Retina (tissue), 1 donor: ENCODE results near the gene FOXP4.

Experiments
- DNase-seq: peaks from one replicate; pipeline ENCODE4 v3.0.0-alpha.2; 2016

FOXP4 gene

GRCh38 chr6:41548841-41549642 lies 2.9 kb downstream of the FOXP4 start:
- no peak for DNase-seq

DNA sequence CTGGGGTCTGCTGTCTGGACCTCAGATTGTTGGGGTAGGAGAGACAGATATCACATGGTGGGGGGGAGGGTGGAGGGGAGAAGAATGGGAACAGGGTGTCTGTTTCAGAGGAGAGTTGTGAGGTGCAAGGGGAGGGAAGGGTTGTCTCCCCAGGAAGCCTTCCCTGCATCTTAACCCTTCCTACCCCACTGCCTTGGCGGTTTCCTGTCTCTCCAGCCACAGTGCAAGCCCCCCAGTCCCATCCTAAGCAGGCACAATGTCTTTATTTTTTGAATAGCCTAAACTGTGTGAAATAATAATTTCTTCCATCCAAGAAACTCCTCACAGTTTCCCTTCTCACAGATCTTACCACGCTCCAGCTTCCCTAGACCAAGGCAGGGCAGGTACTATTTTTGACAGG lies 3.5 kb downstream of the FOXP4 start:
- DNase-seq = no peak

GRCh38 chr6:41551086-41551700 lies 5.0 kb downstream of the FOXP4 start:
- no peak for DNase-seq

DNA sequence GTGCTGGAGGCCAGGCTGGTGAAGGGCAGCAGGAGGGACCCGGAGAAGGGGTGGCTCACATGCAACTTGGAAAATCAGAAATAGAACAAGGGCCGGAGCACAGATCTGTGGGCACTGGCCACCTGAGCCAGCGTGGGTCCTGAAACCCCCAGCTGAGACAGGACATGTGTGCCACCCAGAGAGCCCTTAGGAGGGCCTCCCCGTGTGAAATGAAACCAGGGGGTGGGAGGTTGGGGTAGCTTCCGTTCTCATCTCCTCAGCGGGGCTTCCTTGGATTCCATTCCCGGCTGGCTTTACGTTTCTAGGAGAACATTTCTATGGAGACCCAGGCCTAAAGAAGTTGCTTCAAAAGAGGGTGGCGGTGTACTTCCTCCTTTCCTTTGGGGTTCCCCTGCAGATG lies 5.7 kb downstream of the FOXP4 start:
- DNase-seq = no peak

DNA sequence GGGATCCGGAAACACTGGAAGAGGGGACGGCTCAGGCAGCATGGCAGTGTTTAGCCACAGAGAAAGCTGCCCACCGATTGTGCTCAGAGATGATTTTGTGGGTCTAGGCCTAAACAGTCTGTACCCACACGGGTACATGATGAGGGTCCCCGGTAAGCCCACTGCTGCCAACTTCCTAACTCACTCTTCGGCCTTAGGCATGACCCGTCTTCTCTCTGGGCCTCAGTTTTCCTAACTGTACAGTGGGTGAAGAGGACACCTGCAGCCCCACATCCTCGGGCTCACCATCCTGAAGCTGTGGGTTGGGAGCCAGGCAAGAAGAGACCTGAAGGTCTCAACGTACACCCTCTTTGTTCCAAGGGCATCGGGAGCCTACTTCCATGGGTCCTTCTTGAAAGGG lies 6.5 kb downstream of the FOXP4 start:
- no peak for DNase-seq

GRCh38 chr6:41553405-41553999 lies 7.3 kb downstream of the FOXP4 start:
- DNase-seq = no peak

DNA sequence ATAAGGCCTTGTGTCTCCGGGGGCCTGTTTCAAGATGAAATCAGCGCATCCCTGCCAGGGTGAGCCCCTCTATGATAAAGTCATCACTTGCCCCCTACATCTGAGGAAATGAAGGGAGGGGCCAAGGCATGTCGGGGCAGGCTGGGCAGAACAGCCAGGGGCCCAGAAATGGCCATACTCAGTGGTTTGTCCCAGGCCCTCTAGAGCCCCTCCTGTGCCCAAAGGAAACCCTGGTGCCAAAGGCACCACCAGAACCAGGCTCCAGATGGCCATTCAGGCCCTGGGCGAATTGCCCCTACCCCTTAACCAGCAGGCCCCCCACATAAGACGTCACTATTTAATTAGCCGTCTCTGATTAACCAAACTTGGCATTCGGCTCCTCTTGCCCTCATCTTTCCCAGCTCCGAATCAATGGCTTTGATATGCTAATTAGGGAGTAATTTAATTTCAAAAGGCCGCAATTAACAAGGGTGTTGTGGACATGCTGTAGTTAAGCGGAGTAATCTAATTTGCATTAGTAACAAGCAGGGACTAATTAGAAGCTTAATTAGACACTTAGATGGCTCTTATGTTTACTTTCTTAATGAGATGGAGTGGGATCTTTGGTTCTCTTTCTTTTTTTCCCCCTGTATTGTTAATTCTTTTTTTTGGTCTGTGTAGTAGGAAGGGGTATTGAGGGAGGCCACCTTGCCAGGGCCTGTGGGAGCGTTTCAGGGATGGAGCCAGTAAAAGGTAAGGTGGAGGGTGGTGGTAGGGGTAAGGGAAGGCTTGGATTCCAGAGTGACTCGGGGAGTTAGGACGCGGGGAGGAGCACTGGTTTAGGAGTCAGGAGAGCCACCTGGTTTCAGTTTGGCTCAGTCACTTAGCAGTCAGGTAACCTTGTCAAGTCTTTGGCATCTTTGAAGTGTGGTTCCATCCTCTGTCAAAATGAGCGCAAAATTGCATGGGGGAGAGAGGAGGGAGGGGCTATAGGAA lies 9.4 kb downstream of the FOXP4 start:
- DNase-seq = no peak

- DNase-seq = no peak
Measured at GRCh38 chr6:41557335-41557734, 11.2 kb downstream of the FOXP4 start.

GRCh38 chr6:41558033-41558807 lies 12.0 kb downstream of the FOXP4 start:
- no peak for DNase-seq

- no peak for DNase-seq
Measured at GRCh38 chr6:41559655-41560427, 13.7 kb downstream of the FOXP4 start.

DNA sequence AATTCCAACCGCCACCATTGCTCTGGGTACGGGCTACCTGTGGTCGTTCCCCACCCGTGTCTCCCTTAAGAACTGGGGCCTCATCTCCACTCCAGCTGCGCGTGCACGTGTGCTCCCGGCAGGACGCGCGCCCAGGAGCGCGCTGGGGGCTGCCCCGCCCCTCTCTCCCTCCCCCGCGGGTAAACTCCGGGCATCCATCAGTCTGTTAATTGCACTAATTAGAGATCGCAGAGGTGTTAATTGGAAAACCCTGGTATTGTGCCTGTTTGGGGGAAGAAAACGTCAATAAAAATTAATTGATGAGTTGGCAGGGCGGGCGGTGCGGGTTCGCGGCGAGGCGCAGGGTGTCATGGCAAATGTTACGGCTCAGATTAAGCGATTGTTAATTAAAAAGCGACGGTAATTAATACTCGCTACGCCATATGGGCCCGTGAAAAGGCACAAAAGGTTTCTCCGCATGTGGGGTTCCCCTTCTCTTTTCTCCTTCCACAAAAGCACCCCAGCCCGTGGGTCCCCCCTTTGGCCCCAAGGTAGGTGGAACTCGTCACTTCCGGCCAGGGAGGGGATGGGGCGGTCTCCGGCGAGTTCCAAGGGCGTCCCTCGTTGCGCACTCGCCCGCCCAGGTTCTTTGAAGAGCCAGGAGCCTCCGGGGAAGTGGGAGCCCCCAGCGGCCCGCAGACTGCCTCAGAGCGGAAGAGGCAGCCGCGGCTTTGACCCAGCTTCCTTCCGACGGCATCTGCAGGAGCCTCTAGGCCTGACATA lies 14.4 kb downstream of the FOXP4 start:
- peak; percentile 80 for DNase-seq

- DNase-seq = no peak
Measured at GRCh38 chr6:41561416-41561815, 15.2 kb downstream of the FOXP4 start.

DNA sequence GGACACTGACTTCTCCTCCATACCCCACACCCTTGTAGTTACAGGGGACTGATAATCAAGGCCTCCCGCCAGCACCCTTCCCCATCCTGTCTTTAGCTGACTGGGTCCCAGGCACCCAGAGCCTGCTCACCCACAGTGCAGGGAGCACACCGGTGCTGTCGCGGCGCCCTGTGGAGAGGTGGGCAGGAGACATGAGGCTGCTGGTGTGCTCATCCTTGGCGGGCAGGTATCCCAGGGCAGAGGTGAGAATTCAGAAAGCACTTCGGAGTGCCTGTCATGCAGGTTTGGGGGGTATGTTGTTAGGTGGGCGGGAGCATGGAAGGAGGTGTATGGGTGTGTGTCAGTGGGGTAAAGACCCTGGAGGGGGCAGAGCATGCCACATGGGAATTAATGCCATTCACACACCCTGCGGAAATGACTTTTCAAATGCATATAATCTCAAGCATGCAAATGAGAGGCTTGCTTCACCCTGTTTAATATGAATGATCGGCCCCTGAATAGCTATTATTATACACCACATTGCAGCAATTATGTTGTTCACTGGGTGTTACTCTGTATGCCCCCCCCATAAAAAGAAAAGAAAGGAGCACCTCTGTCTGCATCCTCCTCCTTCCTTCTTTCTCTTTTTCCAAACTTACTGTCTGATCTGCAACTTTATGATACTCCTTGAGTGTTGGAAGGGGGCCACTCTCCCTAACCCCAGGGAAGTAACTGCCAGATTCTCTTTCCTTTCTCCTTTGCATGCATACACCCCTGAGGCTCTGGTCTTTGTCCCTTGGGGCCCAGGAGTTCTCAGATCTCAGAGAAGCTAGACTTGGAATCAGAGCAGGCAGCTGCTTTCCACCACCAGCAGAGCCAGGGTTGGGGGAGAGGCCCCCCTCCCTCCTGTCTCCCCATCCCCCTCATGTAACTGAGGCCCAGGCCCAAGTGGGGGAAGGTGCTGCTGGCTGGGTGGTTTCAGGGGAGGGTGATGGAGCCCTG lies 16.0 kb downstream of the FOXP4 start:
- no peak for DNase-seq

DNA sequence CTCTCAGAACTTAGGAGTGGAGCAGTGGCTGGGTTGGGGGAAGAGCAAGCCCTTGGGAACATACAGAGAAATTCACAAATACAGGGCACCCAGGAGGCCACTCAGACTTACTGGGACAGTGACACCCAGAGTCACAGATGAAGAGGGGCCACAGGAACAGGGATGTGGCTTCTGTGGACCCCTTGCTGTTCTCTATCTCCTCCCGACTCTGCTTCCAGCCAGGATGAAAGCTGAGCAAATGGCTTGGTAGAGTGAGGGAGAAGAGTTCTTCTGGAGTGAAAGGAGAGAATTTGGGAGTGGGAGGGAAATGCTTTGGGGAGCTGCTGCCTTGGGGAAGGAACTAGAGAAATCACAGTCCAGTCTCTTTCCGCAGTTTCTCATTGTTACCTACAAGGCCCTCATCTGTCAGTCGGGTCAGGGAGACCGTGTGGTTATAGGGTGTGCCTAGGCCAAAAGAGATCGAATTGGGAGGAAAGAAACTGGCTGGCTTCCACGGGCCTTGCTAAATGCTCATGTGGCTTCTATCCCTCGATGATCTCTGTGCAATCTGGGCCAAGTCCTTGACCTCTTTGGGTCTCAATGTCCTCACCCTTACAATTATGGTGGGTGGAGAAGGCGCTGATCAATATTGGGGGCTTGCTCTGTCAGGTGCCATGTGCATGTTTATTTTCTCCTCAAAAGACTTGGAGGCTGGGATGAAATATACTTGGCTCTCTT lies 17.0 kb downstream of the FOXP4 start:
- no peak for DNase-seq

- no peak for DNase-seq
Measured at GRCh38 chr6:41564448-41565142, 18.4 kb downstream of the FOXP4 start.

DNA sequence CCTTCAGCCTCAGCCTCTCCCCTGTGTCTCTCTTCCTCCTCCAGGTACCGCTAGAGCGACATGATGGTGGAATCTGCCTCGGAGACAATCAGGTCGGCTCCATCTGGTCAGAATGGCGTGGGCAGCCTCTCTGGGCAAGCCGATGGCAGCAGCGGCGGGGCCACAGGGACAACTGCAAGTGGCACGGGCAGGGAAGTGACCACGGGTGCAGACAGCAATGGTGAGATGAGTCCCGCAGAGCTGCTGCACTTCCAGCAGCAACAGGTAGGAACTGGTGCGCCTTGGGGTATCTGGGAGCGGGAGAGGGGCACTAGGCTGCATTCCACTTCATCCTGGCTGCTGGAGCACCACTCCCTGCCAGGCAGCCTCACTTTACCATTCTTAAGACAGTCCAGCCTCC lies 19.5 kb downstream of the FOXP4 start:
- DNase-seq = no peak

DNA sequence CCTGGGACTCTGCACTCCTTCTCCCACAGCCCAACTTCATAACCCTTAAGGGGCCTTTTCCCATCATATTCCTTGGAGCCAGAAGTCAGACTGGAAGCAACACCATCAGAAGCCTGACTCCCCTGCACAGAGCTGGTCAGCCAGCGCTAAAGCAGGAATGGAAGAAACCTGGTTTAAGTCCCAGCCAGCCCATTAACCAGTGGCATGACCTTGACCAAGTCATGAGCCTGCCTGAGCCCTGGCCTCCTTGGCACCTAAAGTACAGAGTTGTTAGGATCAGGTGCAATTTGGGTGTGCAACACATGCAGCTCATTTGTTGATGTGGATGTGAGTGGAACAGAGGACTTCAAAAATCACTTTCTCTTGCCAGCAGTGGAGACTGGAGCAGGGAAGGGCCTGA lies 20.8 kb downstream of the FOXP4 start:
- no peak for DNase-seq

DNA sequence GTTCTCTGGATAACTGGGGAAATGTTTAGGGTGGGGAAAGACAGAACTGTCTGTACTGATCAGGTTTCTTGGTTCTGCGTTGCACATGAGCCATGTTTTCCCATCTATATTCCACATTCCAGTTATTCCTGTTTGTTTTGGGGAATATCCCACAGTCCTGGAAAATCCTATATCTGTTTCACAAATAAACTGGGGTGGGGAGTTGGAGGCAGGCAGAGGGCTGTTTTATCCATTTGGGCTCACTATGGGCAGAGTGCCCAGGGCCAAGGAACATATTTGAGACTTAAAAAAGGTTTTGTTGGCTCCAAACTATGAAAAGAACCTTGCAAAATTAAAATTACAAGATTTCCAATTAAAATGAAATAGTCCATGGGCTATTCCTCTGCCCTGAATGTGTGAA lies 21.5 kb downstream of the FOXP4 start:
- DNase-seq = no peak
